ENCODE measurements around the gene LTB. TPM values are rescaled to one million over a fixed set of nuclear protein-coding genes. Genes with fewer than 3 reads are reported as not detected.
A peak's percentile ranks its signal among the peaks of the same experiment; 100 is the strongest.

The LTB gene
- total and polyA plus RNA-seq, 9 of the 15 experiments (the other 6 are each of a cell fraction or from before 2014, with no cell fraction given), result 0.07 to 0.51 TPM; not detected in 7

DNA sequence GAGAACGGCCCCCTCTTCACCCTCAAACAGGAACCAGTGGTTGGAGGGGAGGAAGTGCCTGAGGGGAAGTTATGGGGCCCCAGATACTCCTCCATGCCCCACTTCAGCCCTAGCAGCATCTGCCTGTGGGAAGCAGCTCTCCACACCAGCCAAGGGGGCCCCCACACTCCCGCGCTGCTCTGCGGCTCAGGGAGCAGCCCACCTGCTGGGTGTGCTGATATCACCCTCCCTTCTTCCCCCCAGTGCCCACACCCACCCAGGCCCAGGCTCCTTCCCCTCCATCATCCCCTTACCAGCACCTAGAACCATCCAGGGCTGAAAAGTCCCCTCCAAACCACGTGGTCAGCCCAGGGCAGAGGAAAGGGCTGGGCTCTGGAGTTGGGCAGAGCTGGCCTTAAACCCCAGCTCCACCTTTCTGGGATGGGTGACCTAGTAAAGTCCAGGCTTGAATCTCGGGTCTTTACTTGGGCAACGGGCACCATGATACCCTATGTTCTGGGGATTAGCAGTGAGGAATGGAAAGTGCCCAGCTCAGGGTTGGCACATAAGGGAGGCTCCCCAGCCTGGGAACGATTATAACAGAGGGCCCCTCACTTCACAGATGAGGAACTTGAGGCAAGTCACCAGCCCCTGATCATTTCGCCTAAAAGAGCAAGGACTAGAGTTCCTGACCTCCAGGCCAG is 4.5 kb upstream of the LTB start (continued):
- TF ChIP-seq MAX (CRISPR knock-in tag; IDR thresholded peaks at IDR 0.05) (peak; percentile 53), MYBL2 (IDR thresholded peaks at IDR 0.05; ENCODE audit: low read depth) (no peak), MYBL2 (CRISPR knock-in tag; IDR thresholded peaks at IDR 0.05; ENCODE audit: borderline replicate concordance) (no peak), ZNF764 (CRISPR knock-in tag; IDR thresholded peaks at IDR 0.05; ENCODE audit: low read depth) (no peak)

DNA sequence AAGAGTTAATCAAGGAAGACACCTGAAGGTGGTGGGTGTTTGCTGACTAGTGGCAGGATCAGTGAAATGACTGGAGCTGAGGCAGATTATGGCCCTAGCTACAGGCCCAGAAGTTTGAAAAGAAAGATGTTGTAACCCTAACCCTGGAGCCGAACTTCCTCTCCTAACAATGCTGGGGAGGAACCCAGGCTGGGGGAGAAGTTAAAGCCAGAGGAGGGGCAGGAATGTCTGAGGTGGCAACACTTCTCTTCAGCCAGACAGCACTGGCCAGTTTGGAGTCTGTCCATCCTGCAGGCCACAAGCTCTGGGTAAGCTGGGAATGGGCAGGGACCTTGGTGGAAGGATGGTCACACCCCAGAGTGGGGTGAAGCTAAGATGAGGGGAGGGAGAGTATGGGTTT is 3.8 kb upstream of the LTB start, which contains the start of gene LST1:
LST1 (plus strand) TSS at position 270 of the 400 bp plus-strand sequence. CDS start 1,023 bp downstream, outside the sequence.
- ChIA-PET CTCF (ENCODE audit: low intra/inter-chr PET ratio) (no interaction called here), POLR2A (interaction anchor here (0.6 to 1.6 kb wide), 5 partner anchors 12 to 32 kb away, joined by 3 to 6 read pairs (median 3); no protein-coding TSS in a partner anchor)
- Histone ChIP-seq H3K4me2 (ENCODE audit: insufficient read depth, low read length) (no peak within 1 kb of the TSS), H3K9me3 (replicated peaks; ENCODE audit: control insufficient read depth, insufficient read depth, low read depth, low read length) (no peaks in the 10 kb centered on the region), H3K27me3 (ENCODE audit: control insufficient read depth in 2 of 2, insufficient read depth in 2 of 2, low read length in 2 of 2) (no peaks in the 10 kb centered on the region), H4K20me1 (replicated peaks; ENCODE audit: control insufficient read depth, insufficient read depth, low read length) (no peaks in the 10 kb centered on the region), H3K27ac (ENCODE audit: extremely low read depth, low read depth, low read length) (no peak within 1 kb of the TSS), H3K79me2 (ENCODE audit: control insufficient read depth, insufficient read depth, low read length) (no peaks in the 10 kb centered on the region), H3K9ac (ENCODE audit: insufficient read depth in 1 of 2, low read depth in 2 of 2, low read length in 2 of 2) (peak within 1 kb of the TSS in 1 of 2 experiments; percentile 56; a peak in 2 of 4 replicates), H3K4me1 (replicated peaks in 1 of 2; ENCODE audit: control insufficient read depth in 2 of 2, insufficient read depth in 2 of 2, low read length in 2 of 2) (peaks cover 30 to 34% of the 10 kb centered on the region in 2 experiments), H3K4me3 (no peak within 1 kb of the TSS), H3K9me1 (ENCODE audit: control insufficient read depth, insufficient read depth, low read length) (no peaks in the 10 kb centered on the region), H3K36me3 (ENCODE audit: control insufficient read depth, insufficient read depth, low read length) (no peaks in the 10 kb centered on the region), H2AFZ (ENCODE audit: low read depth, low read length) (peak within 1 kb of the TSS; percentile 51)
- DNase-seq (ENCODE audit: extremely low read depth in 1 of 4, low spot score in 3 of 4) (no peak), FAIRE-seq (no peak), ATAC-seq (no peak)
- in situ Hi-C loops (cut with MboI), result no loop called here
- no TSS peak for BruUV-seq (replicated peaks)
- intact Hi-C loops (cut with micrococcal nuclease), result loop anchor here (10.0 kb wide), 1 partner anchor 391 kb away; no protein-coding TSS in a partner anchor
- 31% methylated on average over 1 of the region's 1 CpG for WGBS (ENCODE audit: insufficient coverage, low coverage, missing lambda C conversion rate)
- no peak for TF ChIP-seq POLR2AphosphoS2 (IDR thresholded peaks at IDR 0.05; ENCODE audit: low read length)
- TF ChIP-seq RUNX1 (IDR thresholded peaks at IDR 0.05; ENCODE audit: low read depth), result no peak
- TF ChIP-seq TRIM28 (IDR thresholded peaks at IDR 0.05), result no peak
- TF ChIP-seq LARP7 (IDR thresholded peaks at IDR 0.05), result no peak
- TF ChIP-seq SMC3 (conservative IDR thresholded peaks at IDR 0.05; ENCODE audit: insufficient read depth, low read depth, low read length), result no peak
- no peak for TF ChIP-seq SAP30 (IDR thresholded peaks at IDR 0.05; ENCODE audit: borderline replicate concordance, insufficient read depth, low read depth, low read length, poor library complexity, severe bottlenecking)
- no peak for TF ChIP-seq ZFP36 (IDR thresholded peaks at IDR 0.05; ENCODE audit: low read depth, low read length, partially characterized antibody)
- no peak for TF ChIP-seq HDAC3 (IDR thresholded peaks at IDR 0.05; ENCODE audit: borderline replicate concordance, partially characterized antibody)
- no peak for TF ChIP-seq ZNF263 (CRISPR knock-in tag; IDR thresholded peaks at IDR 0.05; ENCODE audit: borderline replicate concordance)
- no peak for TF ChIP-seq AFF1 (IDR thresholded peaks at IDR 0.05; ENCODE audit: low read depth in 1 of 2, partially characterized antibody in 2 of 2)
- no peak for TF ChIP-seq TAF7 (tag; IDR thresholded peaks at IDR 0.05)
- no peak for TF ChIP-seq ZNF780A (CRISPR knock-in tag; IDR thresholded peaks at IDR 0.05)
- TF ChIP-seq RBM39 (optimal IDR thresholded peaks at IDR 0.05; ENCODE audit: low read depth, low read length), result no peak

Measured in K562 (cell line).